Trophoblast cell (in vitro differentiated cells and primary cell): Measurements from ENCODE around the gene ESRRG.

Source experiments
- DNase-seq, 2 donors: peaks; one replicate each; pipeline ENCODE4 v3.0.0-alpha.2; 2016
- H2AFZ ChIP-seq: 2 replicates; pipeline ENCODE4 v1.6.1; 2013; ENCODE audit warnings: low read length, moderate library complexity, mild to moderate bottlenecking; ENCODE audit not compliant: insufficient read depth, poor library complexity
- H2AK5ac ChIP-seq: 2 replicates; pipeline ENCODE4 v1.6.1; 2013; ENCODE audit warnings: mild to moderate bottlenecking, low read length
- H2BK120ac ChIP-seq: 2 replicates; pipeline ENCODE4 v1.6.1; 2013; ENCODE audit warnings: low read length, mild to moderate bottlenecking, moderate library complexity; ENCODE audit not compliant: insufficient read depth, poor library complexity
- H2BK12ac ChIP-seq: 2 replicates; pipeline ENCODE4 v1.6.1; 2013; ENCODE audit warnings: mild to moderate bottlenecking, low read length, moderate library complexity
- H2BK5ac ChIP-seq: 2 replicates; pipeline ENCODE4 v1.6.1; 2013; ENCODE audit warnings: low read length, low read depth, moderate library complexity, mild to moderate bottlenecking; ENCODE audit not compliant: poor library complexity
- H3K14ac ChIP-seq: 2 replicates; pipeline ENCODE4 v1.6.1; 2013; ENCODE audit warnings: mild to moderate bottlenecking, low read length
- H3K18ac ChIP-seq: 2 replicates; pipeline ENCODE4 v1.6.1; 2013; ENCODE audit warnings: mild to moderate bottlenecking, low read length
- H3K23ac ChIP-seq: 2 replicates; pipeline ENCODE4 v1.6.1; 2013; ENCODE audit warnings: low read length
- H3K27ac ChIP-seq: 2 replicates; pipeline ENCODE4 v1.5.1; 2013; ENCODE audit warnings: low read depth, mild to moderate bottlenecking, inconsistent platforms, low read length, moderate library complexity
- H3K27me3 ChIP-seq: 2 replicates; pipeline ENCODE4 v1.6.1; 2013; ENCODE audit warnings: inconsistent platforms, mild to moderate bottlenecking, low read length, moderate library complexity; ENCODE audit not compliant: insufficient read depth
- H3K36me3 ChIP-seq, 2 experiments: 1 replicate in 1 of 2; 2 replicates in 1 of 2; pipeline ENCODE4 v1.6.1; 2013; ENCODE audit warnings: low read length in 2 of 2, mild to moderate bottlenecking in 2 of 2, moderate library complexity in 1 of 2; ENCODE audit not compliant: insufficient read depth in 2 of 2, control insufficient read depth in 1 of 2
- H3K4ac ChIP-seq: 2 replicates; pipeline ENCODE4 v1.6.1; 2013; ENCODE audit warnings: low read depth, mild to moderate bottlenecking, low read length, moderate library complexity
- H3K4me1 ChIP-seq, 2 experiments: 1 replicate in 1 of 2; 2 replicates in 1 of 2; pipeline ENCODE4 v1.6.1; 2013; ENCODE audit warnings: low read length in 2 of 2, mild to moderate bottlenecking in 2 of 2, moderate library complexity in 1 of 2; ENCODE audit not compliant: insufficient read depth in 2 of 2, control insufficient read depth in 1 of 2
- H3K4me2 ChIP-seq: 2 replicates; pipeline ENCODE4 v1.6.1; 2013; ENCODE audit warnings: inconsistent platforms, mild to moderate bottlenecking, low read length, moderate library complexity
- H3K4me3 ChIP-seq: 2 replicates; pipeline ENCODE4 v1.5.1; 2013; ENCODE audit warnings: mild to moderate bottlenecking, low read depth, low read length, inconsistent platforms
- H3K79me1 ChIP-seq: one replicate; pipeline ENCODE4 v1.6.1; 2013; ENCODE audit warnings: low read length
- H3K79me2 ChIP-seq: 2 replicates; pipeline ENCODE4 v1.6.1; 2013; ENCODE audit warnings: low read length, mild to moderate bottlenecking; ENCODE audit not compliant: control insufficient read depth, insufficient read depth, poor library complexity
- H3K9ac ChIP-seq: 2 replicates; pipeline ENCODE4 v1.6.1; 2013; ENCODE audit warnings: mild to moderate bottlenecking, low read length
- H3K9me3 ChIP-seq: 2 replicates; pipeline ENCODE4 v1.6.1; 2013; ENCODE audit warnings: low read depth, mild to moderate bottlenecking, control low read depth, inconsistent platforms, low read length; ENCODE audit not compliant: insufficient read depth
- H4K12ac ChIP-seq: 2 replicates; pipeline ENCODE4 v1.6.1; 2013; ENCODE audit warnings: low read depth, mild to moderate bottlenecking, low read length, moderate library complexity
- H4K8ac ChIP-seq: 2 replicates; pipeline ENCODE4 v1.6.1; 2013; ENCODE audit warnings: low read depth, mild to moderate bottlenecking, low read length, moderate library complexity
- H4K91ac ChIP-seq: one replicate; pipeline ENCODE4 v1.6.1; 2013; ENCODE audit warnings: low read depth, mild to moderate bottlenecking, low read length, moderate library complexity
- WGBS: extraction: QIAGEN DNeasy Blood & Tissue Kit; methylation state at CpG from one replicate; pipeline ENCODE4 v1.1.7; 2013; ENCODE audit warnings: missing lambda C conversion rate; ENCODE audit not compliant: insufficient read length, insufficient coverage; ENCODE audit errors: extremely low coverage; 5-methylcytosine and 5-hydroxymethylcytosine counted together

ESRRG gene

GRCh38 chr1:216458812-216459211 is 264.4 kb downstream of the ESRRG start:
- Histone ChIP-seq H2BK5ac (no peak overlapping the region), H4K91ac (no peak overlapping the region), H4K8ac (no peak overlapping the region), H3K9ac (no peak overlapping the region), H3K36me3 (no peaks in the 10 kb centered on the region), H3K18ac (no peak overlapping the region), H3K27ac (no peak overlapping the region), H3K14ac (no peak overlapping the region), H3K4me2 (no peak overlapping the region), H3K79me2 (no peaks in the 10 kb centered on the region), H3K4me3 (no peak overlapping the region), H3K79me1 (peaks cover 2% of the 10 kb centered on the region), H2AK5ac (no peak overlapping the region), H3K9me3 (peaks cover 2% of the 10 kb centered on the region), H3K4ac (no peak overlapping the region), H3K27me3 (no peaks in the 10 kb centered on the region), H3K23ac (no peak overlapping the region), H2BK12ac (no peak overlapping the region), H2BK120ac (no peak overlapping the region), H4K12ac (no peak overlapping the region), H3K4me1 (no peaks in the 10 kb centered on the region), H2AFZ (no peak overlapping the region)
- DNase-seq = peak; percentile 5 to 11

GRCh38 chr1:216457356-216457755 is 265.9 kb downstream of the ESRRG start:
- no peak overlapping the region for H2BK12ac ChIP-seq
- H2BK5ac ChIP-seq = no peak overlapping the region
- no peak overlapping the region for H2AK5ac ChIP-seq
- peaks cover 2% of the 10 kb centered on the region for H3K79me1 ChIP-seq
- H3K23ac ChIP-seq = no peak overlapping the region
- H3K27me3 ChIP-seq = no peaks in the 10 kb centered on the region
- no peak overlapping the region for H3K4ac ChIP-seq
- no peak overlapping the region for H3K9ac ChIP-seq
- no peak overlapping the region for H3K4me3 ChIP-seq
- no peak overlapping the region for H3K14ac ChIP-seq
- H4K12ac ChIP-seq = no peak overlapping the region
- no peak for DNase-seq
- H2BK120ac ChIP-seq = no peak overlapping the region
- H3K4me2 ChIP-seq = no peak overlapping the region
- H4K8ac ChIP-seq = no peak overlapping the region
- H4K91ac ChIP-seq = no peak overlapping the region
- no peak overlapping the region for H3K18ac ChIP-seq
- no peak overlapping the region for H2AFZ ChIP-seq
- H3K79me2 ChIP-seq = no peaks in the 10 kb centered on the region
- no peaks in the 10 kb centered on the region for H3K4me1 ChIP-seq
- no peaks in the 10 kb centered on the region for H3K9me3 ChIP-seq
- H3K27ac ChIP-seq = no peak overlapping the region
- H3K36me3 ChIP-seq = no peaks in the 10 kb centered on the region

GRCh38 chr1:216456682-216457081 is 266.5 kb downstream of the ESRRG start:
- Histone ChIP-seq H2BK120ac (no peak overlapping the region), H3K14ac (no peak overlapping the region), H4K8ac (no peak overlapping the region), H3K4me2 (no peak overlapping the region), H4K12ac (no peak overlapping the region), H3K4me3 (no peak overlapping the region), H3K4ac (no peak overlapping the region), H2AFZ (no peak overlapping the region), H3K79me2 (no peaks in the 10 kb centered on the region), H3K36me3 (no peaks in the 10 kb centered on the region), H3K9me3 (no peaks in the 10 kb centered on the region), H3K27ac (peak overlapping the region; percentile 17), H3K18ac (no peak overlapping the region), H2AK5ac (no peak overlapping the region), H3K9ac (no peak overlapping the region), H3K27me3 (no peaks in the 10 kb centered on the region), H4K91ac (no peak overlapping the region), H3K23ac (no peak overlapping the region), H2BK5ac (no peak overlapping the region), H3K4me1 (no peaks in the 10 kb centered on the region), H3K79me1 (peaks cover 2% of the 10 kb centered on the region), H2BK12ac (no peak overlapping the region)
- WGBS = no CpG with 5 or more reads among the region's 3 CpGs
- no peak for DNase-seq

- Histone ChIP-seq H4K91ac (no peak overlapping the region), H2BK5ac (no peak overlapping the region), H3K79me1 (peaks cover under 1% of the 10 kb centered on the region), H4K12ac (no peak overlapping the region), H3K4me2 (no peak overlapping the region), H3K4me3 (no peak overlapping the region), H2BK120ac (no peak overlapping the region), H2AFZ (no peak overlapping the region), H3K79me2 (no peaks in the 10 kb centered on the region), H3K36me3 (no peaks in the 10 kb centered on the region), H2BK12ac (no peak overlapping the region), H3K4ac (no peak overlapping the region), H2AK5ac (no peak overlapping the region), H3K14ac (no peak overlapping the region), H3K9me3 (no peaks in the 10 kb centered on the region), H3K18ac (no peak overlapping the region), H3K23ac (no peak overlapping the region), H3K27ac (no peak overlapping the region), H4K8ac (no peak overlapping the region), H3K27me3 (no peaks in the 10 kb centered on the region), H3K4me1 (no peaks in the 10 kb centered on the region), H3K9ac (no peak overlapping the region)
- no peak for DNase-seq
- no CpG with 5 or more reads among the region's 2 CpGs for WGBS
Measured at GRCh38 chr1:216453777-216454176, 269.5 kb downstream of the ESRRG start.
